ENCODE measurements around the gene ANTXR1.

The ANTXR1 gene

DNA sequence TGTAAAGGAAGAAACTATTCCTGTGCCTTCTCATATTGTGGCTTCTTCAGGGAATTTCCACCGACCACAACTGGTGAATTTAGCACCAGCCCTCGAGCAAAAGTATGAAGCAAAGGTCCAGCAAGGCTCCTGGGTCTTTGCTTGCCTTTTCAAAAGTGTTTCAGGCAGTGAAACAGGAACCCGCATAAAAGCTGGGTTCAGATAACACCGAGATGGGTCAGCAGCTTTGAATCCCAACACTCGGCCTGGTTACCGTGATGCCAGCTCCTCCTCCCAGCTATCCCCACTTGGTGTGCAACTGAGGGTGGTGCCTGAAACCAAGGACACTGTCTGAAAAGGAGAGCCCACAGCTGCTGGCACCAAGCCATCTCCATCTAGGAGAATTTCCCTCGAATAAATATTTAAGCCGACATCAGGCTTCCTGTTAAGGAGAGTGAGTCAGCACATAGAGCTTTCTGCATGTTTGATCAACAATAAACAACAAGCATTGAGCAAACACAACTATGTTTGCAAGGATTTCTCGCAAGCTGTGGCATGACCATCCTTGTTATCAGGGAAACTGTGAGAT is 69.5 kb downstream of the ANTXR1 start:
- peak overlapping the region; percentile 76 for H2AFZ ChIP-seq (ENCODE audit: low read depth)

DNA sequence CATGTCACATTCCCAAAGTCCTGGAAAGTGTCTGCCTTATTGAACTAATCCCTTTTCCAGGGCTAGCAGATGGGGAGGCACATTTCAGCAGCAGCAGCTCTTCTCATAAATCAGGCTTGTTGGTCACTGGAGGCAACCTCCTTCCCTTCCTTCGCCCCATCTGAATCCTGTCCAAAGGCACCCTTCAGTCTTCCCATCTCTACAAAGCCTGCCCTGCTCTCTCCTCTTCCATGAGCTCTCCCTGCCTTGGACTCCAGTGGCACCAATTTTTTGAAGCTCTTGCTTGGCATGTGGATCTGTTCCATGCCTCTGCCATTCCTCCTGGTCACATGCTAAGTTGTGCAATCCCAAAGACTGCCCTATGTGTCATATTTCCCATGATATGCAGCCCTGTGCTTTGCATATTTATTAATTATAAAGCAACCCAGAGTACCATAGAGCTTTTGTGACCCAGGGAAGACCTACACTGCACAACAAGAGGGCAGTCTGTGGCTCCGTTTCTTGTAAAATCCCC is 70.3 kb downstream of the ANTXR1 start:
- peak overlapping the region; percentile 52 for H3K4me2 ChIP-seq

More for the DNA sequence above, 69.5 kb downstream of the ANTXR1 start:
- H4K20me1 ChIP-seq (ENCODE audit: insufficient read depth), result no peaks in the 10 kb centered on the region
- no peaks in the 10 kb centered on the region for H3K27me3 ChIP-seq (ENCODE audit: insufficient read depth, low read depth)
- peak overlapping the region; percentile 58 for H3K27ac ChIP-seq
- peak overlapping the region; percentile 52 for H3K4me2 ChIP-seq
- H3K36me3 ChIP-seq (ENCODE audit: insufficient read depth), result no peaks in the 10 kb centered on the region
- TF ChIP-seq, protein P1, sequence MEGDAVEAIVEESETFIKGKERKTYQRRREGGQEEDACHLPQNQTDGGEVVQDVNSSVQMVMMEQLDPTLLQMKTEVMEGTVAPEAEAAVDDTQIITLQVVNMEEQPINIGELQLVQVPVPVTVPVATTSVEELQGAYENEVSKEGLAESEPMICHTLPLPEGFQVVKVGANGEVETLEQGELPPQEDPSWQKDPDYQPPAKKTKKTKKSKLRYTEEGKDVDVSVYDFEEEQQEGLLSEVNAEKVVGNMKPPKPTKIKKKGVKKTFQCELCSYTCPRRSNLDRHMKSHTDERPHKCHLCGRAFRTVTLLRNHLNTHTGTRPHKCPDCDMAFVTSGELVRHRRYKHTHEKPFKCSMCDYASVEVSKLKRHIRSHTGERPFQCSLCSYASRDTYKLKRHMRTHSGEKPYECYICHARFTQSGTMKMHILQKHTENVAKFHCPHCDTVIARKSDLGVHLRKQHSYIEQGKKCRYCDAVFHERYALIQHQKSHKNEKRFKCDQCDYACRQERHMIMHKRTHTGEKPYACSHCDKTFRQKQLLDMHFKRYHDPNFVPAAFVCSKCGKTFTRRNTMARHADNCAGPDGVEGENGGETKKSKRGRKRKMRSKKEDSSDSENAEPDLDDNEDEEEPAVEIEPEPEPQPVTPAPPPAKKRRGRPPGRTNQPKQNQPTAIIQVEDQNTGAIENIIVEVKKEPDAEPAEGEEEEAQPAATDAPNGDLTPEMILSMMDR (conservative IDR thresholded peaks at IDR 0.05; ENCODE audit: low read depth, low read length), result no peak
- H3K9ac ChIP-seq, result peak overlapping the region; percentile 10; the same call in 1 of the 2 replicates
- no peaks in the 10 kb centered on the region for H3K79me2 ChIP-seq (ENCODE audit: insufficient read depth, low read depth)
- peak overlapping the region; percentile 17 for H3K4me3 ChIP-seq (IDR thresholded peaks at IDR 0.05; ENCODE audit: insufficient read depth, low read depth, low read length)
- H3K4me1 ChIP-seq (ENCODE audit: low read depth, poor library complexity, severe bottlenecking), result peaks cover 25% of the 10 kb centered on the region

DNA sequence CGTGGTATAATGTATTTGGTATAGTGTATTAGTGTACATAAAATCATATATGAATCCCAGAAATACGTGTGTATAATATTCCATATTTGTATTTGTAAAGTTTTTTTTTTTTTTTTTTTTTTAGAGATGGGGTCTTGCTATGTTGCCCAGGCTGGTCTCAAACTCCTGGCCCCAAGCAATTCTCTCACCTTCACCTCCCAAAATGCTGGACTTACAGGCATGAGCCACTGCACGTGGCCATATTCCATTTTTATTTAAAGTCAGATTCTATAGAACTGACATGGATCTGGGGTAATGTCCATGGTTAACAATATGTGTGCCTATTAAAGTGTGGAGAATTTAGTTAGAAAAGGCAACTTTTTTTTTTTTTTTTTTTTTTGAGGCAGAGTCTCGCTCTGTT is 71.5 kb downstream of the ANTXR1 start:
- H3K36me3 ChIP-seq (ENCODE audit: insufficient read depth), result no peaks in the 10 kb centered on the region
- H4K20me1 ChIP-seq (ENCODE audit: insufficient read depth), result no peaks in the 10 kb centered on the region
- H3K27ac ChIP-seq, result no peak overlapping the region
- H3K27me3 ChIP-seq (ENCODE audit: insufficient read depth, low read depth), result no peaks in the 10 kb centered on the region
- peaks cover 25% of the 10 kb centered on the region for H3K4me1 ChIP-seq (ENCODE audit: low read depth, poor library complexity, severe bottlenecking)
- H3K4me2 ChIP-seq, result no peak overlapping the region
- H2AFZ ChIP-seq (ENCODE audit: low read depth), result no peak overlapping the region
- H3K79me2 ChIP-seq (ENCODE audit: insufficient read depth, low read depth), result no peaks in the 10 kb centered on the region
- TF ChIP-seq, protein P1 (conservative IDR thresholded peaks at IDR 0.05; ENCODE audit: low read depth, low read length), result no peak
- H3K9ac ChIP-seq, result no peak overlapping the region
- H3K4me3 ChIP-seq (IDR thresholded peaks at IDR 0.05; ENCODE audit: insufficient read depth, low read depth, low read length), result no peak overlapping the region

More for the DNA sequence above, 70.3 kb downstream of the ANTXR1 start:
- Histone ChIP-seq H2AFZ (ENCODE audit: low read depth) (peak overlapping the region; percentile 76), H3K36me3 (ENCODE audit: insufficient read depth) (no peaks in the 10 kb centered on the region), H3K27me3 (ENCODE audit: insufficient read depth, low read depth) (no peaks in the 10 kb centered on the region), H3K4me1 (ENCODE audit: low read depth, poor library complexity, severe bottlenecking) (peaks cover 25% of the 10 kb centered on the region), H3K27ac (peak overlapping the region; percentile 58; the same call in 1 of the 2 replicates), H3K79me2 (ENCODE audit: insufficient read depth, low read depth) (no peaks in the 10 kb centered on the region), H3K9ac (peak overlapping the region; percentile 10; the same call in 1 of the 2 replicates), H4K20me1 (ENCODE audit: insufficient read depth) (no peaks in the 10 kb centered on the region), H3K4me3 (IDR thresholded peaks at IDR 0.05; ENCODE audit: insufficient read depth, low read depth, low read length) (peak overlapping the region; percentile 11)
- TF ChIP-seq, protein P1 (conservative IDR thresholded peaks at IDR 0.05; ENCODE audit: low read depth, low read length), result no peak

DNA sequence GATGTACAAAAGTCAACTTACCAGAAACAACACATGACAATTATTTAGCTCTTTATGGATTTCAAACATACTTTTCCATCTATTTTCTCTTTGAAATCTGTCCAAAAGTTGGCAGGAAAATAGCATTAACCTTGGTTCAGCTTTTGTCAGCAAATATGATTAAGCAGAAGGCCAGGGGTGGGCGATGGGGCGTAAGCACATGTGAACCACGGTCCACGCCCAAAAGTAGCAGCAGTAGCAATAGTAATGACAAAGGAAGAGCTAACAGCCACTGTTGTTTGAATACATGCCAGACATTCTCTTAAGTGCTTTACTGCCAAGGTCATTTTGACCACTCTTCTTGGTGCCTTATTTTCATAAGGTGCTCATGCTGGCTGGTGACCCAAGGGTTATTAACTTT is 73.5 kb downstream of the ANTXR1 start:
- no peak overlapping the region for H2AFZ ChIP-seq (ENCODE audit: low read depth)
- no peaks in the 10 kb centered on the region for H4K20me1 ChIP-seq (ENCODE audit: insufficient read depth)
- peaks cover 25% of the 10 kb centered on the region for H3K4me1 ChIP-seq (ENCODE audit: low read depth, poor library complexity, severe bottlenecking)
- H3K9ac ChIP-seq, result no peak overlapping the region
- H3K27ac ChIP-seq, result no peak overlapping the region
- H3K4me3 ChIP-seq (IDR thresholded peaks at IDR 0.05; ENCODE audit: insufficient read depth, low read depth, low read length), result no peak overlapping the region
- H3K4me2 ChIP-seq, result no peak overlapping the region
- TF ChIP-seq, protein P1 (conservative IDR thresholded peaks at IDR 0.05; ENCODE audit: low read depth, low read length), result no peak
- H3K27me3 ChIP-seq (ENCODE audit: insufficient read depth, low read depth), result no peaks in the 10 kb centered on the region
- H3K36me3 ChIP-seq (ENCODE audit: insufficient read depth), result no peaks in the 10 kb centered on the region
- no peaks in the 10 kb centered on the region for H3K79me2 ChIP-seq (ENCODE audit: insufficient read depth, low read depth)

All from KMS-11 (cell line).